ENCODE data around the gene GOLT1A. TPM values are rescaled to one million over a fixed set of nuclear protein-coding genes. Genes with fewer than 3 reads are reported as not detected.

The GOLT1A gene
- total RNA-seq, 1 donor from 2014 or later, result 7.0 TPM

- Mint-ChIP-seq H3K4me1 (ENCODE audit: unreplicated experiment) (peaks cover 10% of the 10 kb centered on the region), H3K9me3 (no peaks in the 10 kb centered on the region), H3K36me3 (no peaks in the 10 kb centered on the region), H3K27me3 (no peaks in the 10 kb centered on the region), H3K27ac (no peak overlapping the region), H3K4me3 (no peak overlapping the region)
- DNase-seq (ENCODE audit: extremely low spot score, unreplicated experiment), result no peak
- no peak for TF ChIP-seq CTCF (conservative IDR thresholded peaks at IDR 0.05)
Observed at GRCh38 chr1:204216236-204216635, 2.4 kb upstream of the GOLT1A start.

GRCh38 chr1:204212715-204213114, 1.1 kb downstream of the GOLT1A start:
- peaks cover 5% of the 10 kb centered on the region for H3K4me1 Mint-ChIP-seq (ENCODE audit: unreplicated experiment)
- no peaks in the 10 kb centered on the region for H3K36me3 Mint-ChIP-seq
- no peak overlapping the region for H3K27ac Mint-ChIP-seq
- no peaks in the 10 kb centered on the region for H3K9me3 Mint-ChIP-seq
- H3K27me3 Mint-ChIP-seq, result peaks cover 7% of the 10 kb centered on the region
- no peak for DNase-seq (ENCODE audit: extremely low spot score, unreplicated experiment)
- H3K4me3 Mint-ChIP-seq, result no peak overlapping the region
- no peak for TF ChIP-seq CTCF (conservative IDR thresholded peaks at IDR 0.05)

- Mint-ChIP-seq H3K27me3 (peaks cover 16% of the 10 kb centered on the region), H3K4me3 (no peak overlapping the region), H3K4me1 (ENCODE audit: unreplicated experiment) (peaks cover 5% of the 10 kb centered on the region), H3K27ac (no peak overlapping the region), H3K9me3 (no peaks in the 10 kb centered on the region), H3K36me3 (no peaks in the 10 kb centered on the region)
- DNase-seq (ENCODE audit: extremely low spot score, unreplicated experiment), result no peak
- no peak for TF ChIP-seq CTCF (conservative IDR thresholded peaks at IDR 0.05)
Observed at GRCh38 chr1:204211046-204211445, 2.7 kb downstream of the GOLT1A start.

- H3K9me3 Mint-ChIP-seq, result no peaks in the 10 kb centered on the region
- TF ChIP-seq CTCF (conservative IDR thresholded peaks at IDR 0.05), result peak; percentile 97
- no peaks in the 10 kb centered on the region for H3K36me3 Mint-ChIP-seq
- no peak for DNase-seq (ENCODE audit: extremely low spot score, unreplicated experiment)
- H3K27ac Mint-ChIP-seq, result no peak overlapping the region
- peaks cover 36% of the 10 kb centered on the region for H3K27me3 Mint-ChIP-seq
- H3K4me1 Mint-ChIP-seq (ENCODE audit: unreplicated experiment), result no peaks in the 10 kb centered on the region
- H3K4me3 Mint-ChIP-seq, result no peak overlapping the region
Observed at GRCh38 chr1:204207136-204207616, 6.6 kb downstream of the GOLT1A start.

GRCh38 chr1:204206121-204206520, 7.7 kb downstream of the GOLT1A start:
- H3K4me3 Mint-ChIP-seq, result no peak overlapping the region
- no peak overlapping the region for H3K27ac Mint-ChIP-seq
- TF ChIP-seq CTCF (conservative IDR thresholded peaks at IDR 0.05), result no peak
- H3K4me1 Mint-ChIP-seq (ENCODE audit: unreplicated experiment), result no peaks in the 10 kb centered on the region
- peaks cover 36% of the 10 kb centered on the region for H3K27me3 Mint-ChIP-seq
- H3K9me3 Mint-ChIP-seq, result no peaks in the 10 kb centered on the region
- DNase-seq (ENCODE audit: extremely low spot score, unreplicated experiment), result no peak
- H3K36me3 Mint-ChIP-seq, result no peaks in the 10 kb centered on the region

- no peak for TF ChIP-seq CTCF (conservative IDR thresholded peaks at IDR 0.05)
- H3K4me3 Mint-ChIP-seq, result no peak overlapping the region
- no peaks in the 10 kb centered on the region for H3K9me3 Mint-ChIP-seq
- H3K36me3 Mint-ChIP-seq, result no peaks in the 10 kb centered on the region
- no peaks in the 10 kb centered on the region for H3K4me1 Mint-ChIP-seq (ENCODE audit: unreplicated experiment)
- H3K27me3 Mint-ChIP-seq, result peaks cover 39% of the 10 kb centered on the region
- H3K27ac Mint-ChIP-seq, result no peak overlapping the region
- DNase-seq (ENCODE audit: extremely low spot score, unreplicated experiment), result no peak
Observed at GRCh38 chr1:204205486-204205885, 8.3 kb downstream of the GOLT1A start.
